NT2/D1 (cell line): ENCODE data around the gene MMP2.

Experiments
- SUZ12 ChIP-seq: IDR thresholded peaks from 2 replicates; pipeline ENCODE4 v1.6.1; 2011; ENCODE audit not compliant: insufficient read length, insufficient read depth; ENCODE audit errors: extremely low read depth
- YY1 ChIP-seq: IDR thresholded peaks from 2 replicates; pipeline ENCODE4 v1.6.1; 2011; ENCODE audit not compliant: insufficient read length, insufficient read depth
- ZNF274 ChIP-seq: IDR thresholded peaks from 2 replicates; pipeline ENCODE4 v1.6.1; 2011; ENCODE audit warnings: mild to moderate bottlenecking, low read depth, low read length

DNA sequence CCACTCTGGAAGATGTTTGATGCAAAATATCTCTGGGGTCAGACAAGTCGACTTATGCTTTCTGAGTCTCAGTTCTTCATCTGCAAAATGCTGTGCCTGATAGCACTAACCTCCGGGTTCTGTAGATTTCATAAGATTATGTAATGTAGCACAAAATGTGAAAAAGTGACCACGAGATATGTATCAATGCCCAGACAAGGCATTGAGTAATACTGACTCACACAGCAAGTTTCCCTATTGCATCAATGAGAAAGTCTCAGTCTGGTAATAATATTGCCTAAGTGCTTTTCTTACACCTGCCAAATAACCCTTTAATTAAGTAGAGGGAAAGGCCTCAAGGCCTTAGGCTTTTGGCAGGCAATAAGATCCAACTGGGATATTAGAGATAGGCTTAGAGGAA lies 41.4 kb upstream of the MMP2 start:
- no peak for TF ChIP-seq YY1
- no peak for TF ChIP-seq SUZ12
- TF ChIP-seq ZNF274, result no peak
